Hepatocyte (in vitro differentiated cells): Measurements from ENCODE around the gene RPTOR. TPM values are rescaled to one million over a fixed set of nuclear protein-coding genes. Genes with fewer than 3 reads are reported as not detected.

Experiments used
- DNase-seq: peaks from one replicate; pipeline ENCODE4 v3.0.0-alpha.2; 2016; ENCODE audit warnings: low spot score
- H2AFZ ChIP-seq: fragments of 200-600 bp; sonication (generic); 2 replicates; pipeline ENCODE4 v1.6.0; 2016; ENCODE audit warnings: antibody characterized with exemption, mild to moderate bottlenecking
- H3K27ac ChIP-seq: fragments of 200-600 bp; sonication (generic); 2 replicates; pipeline ENCODE4 v1.5.1; 2016; ENCODE audit warnings: mild to moderate bottlenecking
- H3K27me3 ChIP-seq: fragments of 200-600 bp; sonication (generic); 2 replicates; pipeline ENCODE4 v1.6.1; 2016
- H3K36me3 ChIP-seq: fragments of 200-600 bp; sonication (generic); replicated peaks from 2 replicates; pipeline ENCODE4 v1.5.1; 2016; ENCODE audit warnings: low read depth; ENCODE audit not compliant: insufficient read depth
- H3K4me1 ChIP-seq: fragments of 200-600 bp; sonication (generic); 2 replicates; pipeline ENCODE4 v1.5.1; 2016; ENCODE audit warnings: mild to moderate bottlenecking, moderate library complexity; ENCODE audit not compliant: insufficient read depth
- H3K4me2 ChIP-seq: fragments of 200-600 bp; sonication (generic); 2 replicates; pipeline ENCODE4 v1.6.0; 2016
- H3K4me3 ChIP-seq: fragments of 200-600 bp; sonication (generic); 2 replicates; pipeline ENCODE4 v1.5.1; 2016; ENCODE audit warnings: mild to moderate bottlenecking
- H3K79me2 ChIP-seq: fragments of 200-600 bp; sonication (generic); 2 replicates; pipeline ENCODE4 v1.6.0; 2017; ENCODE audit warnings: mild to moderate bottlenecking
- H3K9me2 ChIP-seq: fragments of 200-600 bp; sonication (generic); replicated peaks from 2 replicates; pipeline ENCODE4 v1.6.0; 2017; ENCODE audit warnings: mild to moderate bottlenecking; ENCODE audit not compliant: insufficient read depth
- H3K9me3 ChIP-seq: fragments of 200-600 bp; sonication (generic); 2 replicates; pipeline ENCODE4 v1.5.1; 2016; ENCODE audit warnings: low read depth, mild to moderate bottlenecking
- H4K20me1 ChIP-seq: fragments of 200-600 bp; sonication (generic); 2 replicates; pipeline ENCODE4 v1.6.0; 2016; ENCODE audit warnings: mild to moderate bottlenecking; ENCODE audit not compliant: insufficient read depth, poor library complexity, severe bottlenecking
- EZH2 ChIP-seq: fragments of 200-600 bp; sonication (generic); IDR thresholded peaks from 2 replicates; pipeline ENCODE4 v1.6.1; 2016; ENCODE audit warnings: antibody characterized with exemption, mild to moderate bottlenecking, borderline replicate concordance
- EZH2phosphoT487 ChIP-seq: fragments of 200-600 bp; sonication (generic); IDR thresholded peaks from one replicate; pipeline ENCODE4 v1.6.1; 2018; ENCODE audit warnings: antibody characterized with exemption, mild to moderate bottlenecking, low read depth, moderate library complexity; ENCODE audit not compliant: unreplicated experiment, severe bottlenecking
- WGBS: methylation state at CpG from one replicate; pipeline ENCODE4 v1.1.6; 2016; ENCODE audit warnings: low lambda C conversion rate; ENCODE audit errors: missing lambda C conversion rate; 5-methylcytosine and 5-hydroxymethylcytosine counted together
- polyA plus RNA-seq: library from polyadenylated mRNA; unstranded; fragments of >200 nt; fragmentation: Nextera tagmentation; extraction: Ambion mirVana; gene quantifications from 2 replicates; pipeline ENCODE4 v1.2.1, GENCODE V29; 2016
- total RNA-seq: library from RNA; depleted of rRNA; stranded (reverse); fragments of >200 nt; gene quantifications from 2 replicates; pipeline ENCODE4 v1.2.3, GENCODE V29; 2014
- TF ChIP-seq, protein P1 (sequence below): fragments of 200-600 bp; sonication (generic); IDR thresholded peaks from 2 replicates; pipeline ENCODE4 v1.5.1; 2016; ENCODE audit warnings: antibody characterized with exemption, mild to moderate bottlenecking; ENCODE audit not compliant: poor library complexity

The RPTOR gene
- total and polyA plus RNA-seq, 2 experiments from 2014 or later: 14.1 to 20.6 TPM

DNA sequence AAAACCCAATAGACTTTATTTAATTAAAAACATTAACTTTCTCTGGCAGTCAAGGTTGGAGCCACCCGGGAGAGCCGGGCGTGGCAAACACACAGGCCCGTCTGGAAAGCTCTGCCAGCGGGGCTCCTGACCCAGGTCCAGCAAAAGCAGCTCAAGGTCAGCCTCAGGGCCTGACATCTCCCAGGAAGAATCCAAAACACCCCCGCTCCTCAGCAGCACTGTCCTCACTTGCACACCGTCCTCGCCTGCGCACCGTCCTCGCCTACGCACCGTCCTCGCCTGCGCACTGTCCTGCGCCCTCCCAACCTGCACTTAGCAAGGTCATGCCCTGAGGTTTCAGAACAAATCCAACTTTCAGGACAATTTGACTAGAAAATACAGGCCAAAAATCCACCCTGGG is 31.4 kb upstream of the RPTOR start:
- no peak overlapping the region for H2AFZ ChIP-seq
- no peak for TF ChIP-seq EZH2
- no peak for TF ChIP-seq EZH2phosphoT487
- TF ChIP-seq, protein P1, sequence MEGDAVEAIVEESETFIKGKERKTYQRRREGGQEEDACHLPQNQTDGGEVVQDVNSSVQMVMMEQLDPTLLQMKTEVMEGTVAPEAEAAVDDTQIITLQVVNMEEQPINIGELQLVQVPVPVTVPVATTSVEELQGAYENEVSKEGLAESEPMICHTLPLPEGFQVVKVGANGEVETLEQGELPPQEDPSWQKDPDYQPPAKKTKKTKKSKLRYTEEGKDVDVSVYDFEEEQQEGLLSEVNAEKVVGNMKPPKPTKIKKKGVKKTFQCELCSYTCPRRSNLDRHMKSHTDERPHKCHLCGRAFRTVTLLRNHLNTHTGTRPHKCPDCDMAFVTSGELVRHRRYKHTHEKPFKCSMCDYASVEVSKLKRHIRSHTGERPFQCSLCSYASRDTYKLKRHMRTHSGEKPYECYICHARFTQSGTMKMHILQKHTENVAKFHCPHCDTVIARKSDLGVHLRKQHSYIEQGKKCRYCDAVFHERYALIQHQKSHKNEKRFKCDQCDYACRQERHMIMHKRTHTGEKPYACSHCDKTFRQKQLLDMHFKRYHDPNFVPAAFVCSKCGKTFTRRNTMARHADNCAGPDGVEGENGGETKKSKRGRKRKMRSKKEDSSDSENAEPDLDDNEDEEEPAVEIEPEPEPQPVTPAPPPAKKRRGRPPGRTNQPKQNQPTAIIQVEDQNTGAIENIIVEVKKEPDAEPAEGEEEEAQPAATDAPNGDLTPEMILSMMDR: no peak
- WGBS: 88% methylated on average over 16 of the region's 16 CpGs
- H3K36me3 ChIP-seq: no peaks in the 10 kb centered on the region
- H3K4me1 ChIP-seq: no peaks in the 10 kb centered on the region
- H3K9me2 ChIP-seq: no peaks in the 10 kb centered on the region
- no peak for DNase-seq
- H3K4me2 ChIP-seq: no peak overlapping the region
- no peaks in the 10 kb centered on the region for H3K9me3 ChIP-seq
- H3K27ac ChIP-seq: no peak overlapping the region
- H3K4me3 ChIP-seq: no peak overlapping the region
- H3K27me3 ChIP-seq: no peaks in the 10 kb centered on the region
- H3K79me2 ChIP-seq: no peaks in the 10 kb centered on the region
- H4K20me1 ChIP-seq: no peaks in the 10 kb centered on the region

DNA sequence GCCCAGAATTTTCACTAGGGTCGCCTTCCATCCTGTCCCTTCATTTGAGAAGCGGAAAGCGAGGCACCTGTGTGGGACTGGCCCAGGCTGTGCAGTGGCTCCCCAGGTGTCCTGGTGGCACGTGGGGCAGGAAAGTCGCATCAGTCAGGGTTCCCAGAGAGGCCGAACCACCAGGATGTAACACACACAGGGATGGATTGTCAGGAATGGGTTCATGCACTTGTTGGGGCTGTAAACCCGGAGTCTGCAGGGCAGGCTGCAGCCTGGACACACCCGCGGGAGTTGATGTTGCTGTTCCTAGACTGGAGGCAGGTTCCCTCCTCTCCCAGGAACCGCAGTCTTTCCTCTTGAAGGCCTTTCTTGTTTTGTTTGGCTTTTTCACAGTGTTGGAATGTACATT is 30.7 kb upstream of the RPTOR start:
- no peak overlapping the region for H3K4me3 ChIP-seq
- no peak overlapping the region for H3K27ac ChIP-seq
- no peaks in the 10 kb centered on the region for H4K20me1 ChIP-seq
- no peaks in the 10 kb centered on the region for H3K36me3 ChIP-seq
- H3K27me3 ChIP-seq: no peaks in the 10 kb centered on the region
- no peaks in the 10 kb centered on the region for H3K4me1 ChIP-seq
- WGBS: 59% methylated on average over 10 of the region's 10 CpGs
- no peak overlapping the region for H2AFZ ChIP-seq
- H3K4me2 ChIP-seq: no peak overlapping the region
- TF ChIP-seq EZH2phosphoT487 (no peak), EZH2 (no peak)
- TF ChIP-seq, protein P1: no peak
- no peak for DNase-seq
- H3K9me3 ChIP-seq: no peaks in the 10 kb centered on the region
- H3K79me2 ChIP-seq: no peaks in the 10 kb centered on the region
- no peaks in the 10 kb centered on the region for H3K9me2 ChIP-seq

DNA sequence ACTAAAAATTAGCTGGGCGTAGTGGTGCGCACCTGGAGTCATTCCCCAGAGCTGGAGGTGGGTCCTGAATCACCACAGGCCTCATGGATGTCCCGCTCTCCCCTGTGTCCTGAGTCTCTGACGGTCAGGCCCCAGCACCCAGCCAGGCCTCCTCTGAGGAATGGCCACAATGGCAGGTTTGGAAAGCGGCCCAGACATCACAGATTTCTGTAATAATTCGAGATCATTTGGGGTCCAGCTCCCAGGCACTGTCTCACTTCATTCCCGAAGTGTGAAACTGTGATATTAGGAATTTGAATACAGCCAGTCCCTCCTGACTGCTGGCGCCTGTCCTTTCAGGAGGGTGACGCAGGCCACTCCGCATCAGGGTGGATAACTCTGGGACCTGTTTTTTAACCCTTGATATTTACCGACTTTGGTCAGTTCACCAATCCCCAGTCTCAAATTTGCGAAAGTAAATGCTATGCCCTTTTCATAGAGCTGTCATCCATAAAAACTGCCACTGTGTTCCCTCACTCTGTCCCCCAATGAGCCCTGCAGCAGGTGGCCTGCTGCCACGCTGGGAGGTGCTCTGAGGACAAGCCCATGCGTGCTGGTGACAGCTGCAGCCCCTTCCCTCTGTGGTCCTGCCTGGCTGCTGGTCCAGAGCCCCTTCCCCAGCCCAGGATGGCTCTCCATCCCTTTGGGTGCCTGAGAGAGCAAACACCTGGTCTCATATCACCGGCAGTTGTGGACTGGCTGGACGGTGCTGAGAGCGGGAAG is 28.3 kb upstream of the RPTOR start:
- Histone ChIP-seq H3K79me2 (no peaks in the 10 kb centered on the region), H3K27ac (no peak overlapping the region), H2AFZ (no peak overlapping the region), H3K4me2 (no peak overlapping the region), H3K9me3 (no peaks in the 10 kb centered on the region), H3K4me1 (no peaks in the 10 kb centered on the region), H3K4me3 (no peak overlapping the region), H3K27me3 (no peaks in the 10 kb centered on the region), H4K20me1 (no peaks in the 10 kb centered on the region), H3K9me2 (no peaks in the 10 kb centered on the region), H3K36me3 (no peaks in the 10 kb centered on the region)
- no peak for TF ChIP-seq EZH2phosphoT487
- no peak for TF ChIP-seq EZH2
- TF ChIP-seq, protein P1: no peak
- DNase-seq: no peak
- WGBS: 83% methylated on average over 17 of the region's 17 CpGs
